Nucleus accumbens (tissue), 56 donors: Measurements from ENCODE around the gene ARHGEF7.
A peak's percentile ranks its signal among the peaks of the same experiment; 100 is the strongest.

Experiments used
- DNase-seq, 56 donors: peaks; one replicate each; lab custom pipeline; 2025; lab: John Stamatoyannopoulos, UW

ARHGEF7 gene

GRCh38 chr13:111165241-111166010, 50.3 kb downstream of the ARHGEF7 start:
- DNase-seq = no peak

GRCh38 chr13:111166882-111167675, 52.0 kb downstream of the ARHGEF7 start:
- DNase-seq = no peak

- no peak for DNase-seq
Observed at GRCh38 chr13:111168107-111168506, 53.0 kb downstream of the ARHGEF7 start.

- no peak for DNase-seq
Observed at GRCh38 chr13:111171112-111171511, 56.0 kb downstream of the ARHGEF7 start.

- no peak for DNase-seq
Observed at GRCh38 chr13:111171629-111172028, 56.5 kb downstream of the ARHGEF7 start.

GRCh38 chr13:111174377-111175114, 59.4 kb downstream of the ARHGEF7 start:
- DNase-seq = no peak

- no peak for DNase-seq
Observed at GRCh38 chr13:111175372-111175771, 60.3 kb downstream of the ARHGEF7 start.

GRCh38 chr13:111175935-111176334, 60.8 kb downstream of the ARHGEF7 start:
- DNase-seq = no peak

GRCh38 chr13:111176421-111176820, 61.3 kb downstream of the ARHGEF7 start:
- DNase-seq = no peak

- DNase-seq = peak in 47 of 56 donors; percentile 19 to 85 (median 60)
Observed at GRCh38 chr13:111177081-111177711, 62.1 kb downstream of the ARHGEF7 start.

GRCh38 chr13:111177921-111178320, 62.8 kb downstream of the ARHGEF7 start:
- DNase-seq = no peak

- peak in 3 of 56 donors; percentile 2 to 18 (median 11) for DNase-seq
Observed at GRCh38 chr13:111178402-111178801, 63.3 kb downstream of the ARHGEF7 start.

GRCh38 chr13:111179908-111180760, 65.0 kb downstream of the ARHGEF7 start:
- DNase-seq = no peak

- no peak for DNase-seq
Observed at GRCh38 chr13:111181977-111182376, 66.9 kb downstream of the ARHGEF7 start.

GRCh38 chr13:111183087-111183645, 68.1 kb downstream of the ARHGEF7 start:
- no peak for DNase-seq

- DNase-seq = no peak
Observed at GRCh38 chr13:111183959-111184358, 68.8 kb downstream of the ARHGEF7 start.

GRCh38 chr13:111184458-111185401, 69.6 kb downstream of the ARHGEF7 start:
- DNase-seq = peak in 10 of 56 donors; percentile 7 to 68 (median 33)

- DNase-seq = no peak
Observed at GRCh38 chr13:111186305-111186935, 71.3 kb downstream of the ARHGEF7 start.
